ENCODE measurements around the gene M6PR.

The M6PR gene

GRCh38 chr12:8949342-8950220 is at the start of gene M6PR:
Gene M6PR, minus strand, starts transcription at chr12:8949645. Its CDS starts 3,241 bp downstream, at chr12:8946404.
- peak; percentile 60 for DNase-seq (ENCODE audit: low read depth)

- DNase-seq (ENCODE audit: low read depth): peak; percentile 24
Measured at GRCh38 chr12:8996682-8997405, 47.4 kb upstream of the M6PR start.

- no peak for DNase-seq (ENCODE audit: low read depth)
Measured at GRCh38 chr12:8995021-8995775, 45.8 kb upstream of the M6PR start.

GRCh38 chr12:8993827-8994226 is 44.4 kb upstream of the M6PR start:
- DNase-seq (ENCODE audit: low read depth): no peak

- no peak for DNase-seq (ENCODE audit: low read depth)
Measured at GRCh38 chr12:8991371-8992345, 42.2 kb upstream of the M6PR start.

GRCh38 chr12:8989413-8989812 is 40.0 kb upstream of the M6PR start, which contains the start of gene KLRG1:
Gene KLRG1, plus strand, starts transcription at chr12:8989546. Its CDS starts 90 bp downstream, at chr12:8989636.
- DNase-seq (ENCODE audit: low read depth): no peak

GRCh38 chr12:8987685-8988084 is 38.2 kb upstream of the M6PR start:
- DNase-seq (ENCODE audit: low read depth): no peak

- no peak for DNase-seq (ENCODE audit: low read depth)
Measured at GRCh38 chr12:8987163-8987562, 37.7 kb upstream of the M6PR start.

GRCh38 chr12:8985213-8985754 is 35.8 kb upstream of the M6PR start:
- no peak for DNase-seq (ENCODE audit: low read depth)

GRCh38 chr12:8980137-8980536 is 30.7 kb upstream of the M6PR start:
- DNase-seq (ENCODE audit: low read depth): no peak

- DNase-seq (ENCODE audit: low read depth): no peak
Measured at GRCh38 chr12:8970432-8970831, 21.0 kb upstream of the M6PR start.

- no peak for DNase-seq (ENCODE audit: low read depth)
Measured at GRCh38 chr12:8969861-8970411, 20.5 kb upstream of the M6PR start.

GRCh38 chr12:8968761-8969160 is 19.3 kb upstream of the M6PR start:
- DNase-seq (ENCODE audit: low read depth): no peak

- no peak for DNase-seq (ENCODE audit: low read depth)
Measured at GRCh38 chr12:8960176-8960575, 10.7 kb upstream of the M6PR start.

- DNase-seq (ENCODE audit: low read depth): no peak
Measured at GRCh38 chr12:8958066-8958465, 8.6 kb upstream of the M6PR start.

- no peak for DNase-seq (ENCODE audit: low read depth)
Measured at GRCh38 chr12:8957561-8957960, 8.1 kb upstream of the M6PR start.

GRCh38 chr12:8956772-8957171 is 7.3 kb upstream of the M6PR start:
- no peak for DNase-seq (ENCODE audit: low read depth)

GRCh38 chr12:8956073-8956472 is 6.6 kb upstream of the M6PR start:
- DNase-seq (ENCODE audit: low read depth): no peak

- DNase-seq (ENCODE audit: low read depth): no peak
Measured at GRCh38 chr12:8953773-8954402, 4.4 kb upstream of the M6PR start.

GRCh38 chr12:8951744-8952143 is 2.3 kb upstream of the M6PR start:
- no peak for DNase-seq (ENCODE audit: low read depth)
